PC-9 (cell line): ENCODE measurements around the gene CFAP410. TPM values are rescaled to one million over a fixed set of nuclear protein-coding genes. Genes with fewer than 3 reads are reported as not detected.
"Not testable (repeated sequence)": the region's sequence is repeated elsewhere in the genome, so short reads cannot be mapped to it uniquely, and the experiment has no call there.

ENCODE experiments used
- BruUV-seq: library from RNA; stranded (reverse); fragments of 400-500 nt; replicated peaks from 2 replicates; lab custom pipeline; 2021; lab: Mats Ljungman, UMichigan
- CTCF ChIA-PET: fragments of 300-600 bp; sonication (Branson Sonifier 250); formaldehyde crosslinking; loops from one replicate; lab custom pipeline; 2022; ENCODE audit warnings: antibody characterized with exemption; lab: Charles Lee
- POLR2A ChIA-PET: fragments of 300-600 bp; sonication (Branson Sonifier 250); formaldehyde crosslinking; loops from one replicate; lab custom pipeline; 2022; ENCODE audit warnings: antibody characterized with exemption; ENCODE audit not compliant: unreplicated experiment; lab: Charles Lee
- DNase-seq, 2 experiments: peaks; one replicate each; pipeline versions ENCODE4 v3.0.0 to v3.0.0-alpha.2; 2015 to 2022; ENCODE audit warnings: mixed read lengths in 1 of 2
- H2AFZ ChIP-seq: fragments of 200-600 bp; sonication (generic); 2 replicates; pipeline ENCODE4 v1.8.1; 2017; ENCODE audit warnings: antibody characterized with exemption
- H3F3A ChIP-seq: fragments of 200-600 bp; sonication (generic); 2 replicates; pipeline ENCODE4 v1.8.1; 2017; ENCODE audit warnings: antibody characterized with exemption, mild to moderate bottlenecking, low read depth; ENCODE audit not compliant: insufficient read depth
- H3K27ac ChIP-seq: fragments of 200-600 bp; sonication (generic); 2 replicates; pipeline ENCODE4 v1.6.1; 2016; ENCODE audit warnings: mixed run types
- H3K27me3 ChIP-seq: fragments of 200-600 bp; sonication (generic); 2 replicates; pipeline ENCODE4 v1.6.1; 2016; ENCODE audit warnings: low read depth, mixed run types; ENCODE audit not compliant: insufficient read depth
- H3K36me3 ChIP-seq: fragments of 200-600 bp; sonication (generic); 2 replicates; pipeline ENCODE4 v1.6.1; 2016; ENCODE audit warnings: low read depth, mixed run types
- H3K4me1 ChIP-seq: fragments of 200-600 bp; sonication (generic); replicated peaks from 2 replicates; pipeline ENCODE4 v1.6.1; 2016; ENCODE audit warnings: mixed run types; ENCODE audit not compliant: insufficient read depth
- H3K4me2 ChIP-seq: fragments of 200-600 bp; sonication (generic); 2 replicates; pipeline ENCODE4 v1.6.1; 2017; ENCODE audit warnings: mixed run types
- H3K4me3 ChIP-seq: fragments of 200-600 bp; sonication (generic); 2 replicates; pipeline ENCODE4 v1.6.1; 2016; ENCODE audit warnings: mixed run types
- H3K79me2 ChIP-seq: fragments of 200-600 bp; sonication (generic); 2 replicates; pipeline ENCODE4 v1.6.1; 2017; ENCODE audit warnings: low read depth, mixed run types
- H3K9me2 ChIP-seq: fragments of 200-600 bp; sonication (generic); 2 replicates; pipeline ENCODE4 v1.8.1; 2017; ENCODE audit warnings: mild to moderate bottlenecking; ENCODE audit not compliant: insufficient read depth
- H3K9me3 ChIP-seq: fragments of 200-600 bp; sonication (generic); 2 replicates; pipeline ENCODE4 v1.8.1; 2016; ENCODE audit warnings: low read depth; ENCODE audit not compliant: insufficient read depth
- H4K20me1 ChIP-seq: fragments of 200-600 bp; sonication (generic); 2 replicates; pipeline ENCODE4 v1.8.1; 2017; ENCODE audit not compliant: insufficient read depth
- CTCF ChIP-seq: fragments of 200-600 bp; sonication (generic); conservative IDR thresholded peaks from 2 replicates; pipeline ENCODE4 v1.6.1; 2017; ENCODE audit warnings: mixed run types, antibody characterized with exemption, mild to moderate bottlenecking, moderate library complexity
- EZH2 ChIP-seq: fragments of 200-600 bp; sonication (generic); IDR thresholded peaks from 2 replicates; pipeline ENCODE4 v1.8.0; 2017; ENCODE audit warnings: antibody characterized with exemption, low read depth
- intact Hi-C: fragments of 100-400 bp; cut with micrococcal nuclease; formaldehyde crosslinking; loops from one replicate; pipeline ENCODE4 v1.10.0; 2022; ENCODE audit not compliant: unreplicated experiment
- total RNA-seq: library from RNA; stranded (reverse); gene quantifications from 2 replicates; pipeline ENCODE4 v1.2.3, GENCODE V29; 2021

Gene CFAP410
- total RNA-seq, 1 experiment from 2014 or later = 12.5 TPM

- Histone ChIP-seq H3K27ac (no peak overlapping the region), H2AFZ (no peak overlapping the region), H3K27me3 (no peaks in the 10 kb centered on the region), H3F3A (peaks cover 6% of the 10 kb centered on the region; the same call in 1 of the 2 replicates), H3K79me2 (peaks cover 10% of the 10 kb centered on the region; the same call in 1 of the 2 replicates), H3K9me2 (no peaks in the 10 kb centered on the region), H3K36me3 (no peaks in the 10 kb centered on the region), H3K9me3 (no peaks in the 10 kb centered on the region), H4K20me1 (peaks cover 22% of the 10 kb centered on the region), H3K4me1 (0 out of 2 replicates have a peak, but pooled peaks cover 6% of the 10 kb centered on the region), H3K4me3 (no peak overlapping the region), H3K4me2 (no peak overlapping the region)
- intact Hi-C loops = no loop called here
- DNase-seq = no peak
- CTCF ChIA-PET = no interaction called here
- POLR2A ChIA-PET = no interaction called here
- no peak for TF ChIP-seq CTCF
- no peak for TF ChIP-seq EZH2
- no TSS peak for BruUV-seq
Observed at GRCh38 chr21:44303490-44303981, 35.7 kb downstream of the CFAP410 start.

GRCh38 chr21:44302573-44303401, 36.4 kb downstream of the CFAP410 start:
- BruUV-seq, H3K79me2 ChIP-seq, H3K4me3 ChIP-seq, H3K27ac ChIP-seq, H3K36me3 ChIP-seq, H3K9me2 ChIP-seq, POLR2A ChIA-PET, H2AFZ ChIP-seq, H3K9me3 ChIP-seq, H3K27me3 ChIP-seq, H3K4me2 ChIP-seq, intact Hi-C loops, DNase-seq, CTCF ChIA-PET: not testable (repeated sequence)
- peak; percentile 31; the same call in 1 of the 2 replicates for TF ChIP-seq CTCF
- 0 out of 2 replicates have a peak, but pooled peaks cover 11% of the 10 kb centered on the region for H3K4me1 ChIP-seq
- peaks cover 22% of the 10 kb centered on the region for H4K20me1 ChIP-seq
- H3F3A ChIP-seq = peaks cover 14% of the 10 kb centered on the region; the same call in 1 of the 2 replicates

GRCh38 chr21:44301961-44302406, 37.2 kb downstream of the CFAP410 start:
- Histone ChIP-seq H3K79me2 (peaks cover 10% of the 10 kb centered on the region; the same call in 1 of the 2 replicates), H3K4me3 (no peak overlapping the region), H3K27me3 (no peaks in the 10 kb centered on the region), H3K36me3 (no peaks in the 10 kb centered on the region), H4K20me1 (peaks cover 22% of the 10 kb centered on the region), H3F3A (peaks cover 15% of the 10 kb centered on the region; the same call in 1 of the 2 replicates), H3K4me2 (no peak overlapping the region), H3K4me1 (0 out of 2 replicates have a peak, but pooled peaks cover 12% of the 10 kb centered on the region), H3K9me2 (no peaks in the 10 kb centered on the region), H2AFZ (no peak overlapping the region), H3K27ac (no peak overlapping the region), H3K9me3 (no peaks in the 10 kb centered on the region)
- POLR2A ChIA-PET = no interaction called here
- TF ChIP-seq EZH2 (no peak), CTCF (no peak)
- intact Hi-C loops = no loop called here
- BruUV-seq = no TSS peak
- DNase-seq = no peak
- CTCF ChIA-PET = no interaction called here
